ENCODE data around the gene GPX3.

DNA sequence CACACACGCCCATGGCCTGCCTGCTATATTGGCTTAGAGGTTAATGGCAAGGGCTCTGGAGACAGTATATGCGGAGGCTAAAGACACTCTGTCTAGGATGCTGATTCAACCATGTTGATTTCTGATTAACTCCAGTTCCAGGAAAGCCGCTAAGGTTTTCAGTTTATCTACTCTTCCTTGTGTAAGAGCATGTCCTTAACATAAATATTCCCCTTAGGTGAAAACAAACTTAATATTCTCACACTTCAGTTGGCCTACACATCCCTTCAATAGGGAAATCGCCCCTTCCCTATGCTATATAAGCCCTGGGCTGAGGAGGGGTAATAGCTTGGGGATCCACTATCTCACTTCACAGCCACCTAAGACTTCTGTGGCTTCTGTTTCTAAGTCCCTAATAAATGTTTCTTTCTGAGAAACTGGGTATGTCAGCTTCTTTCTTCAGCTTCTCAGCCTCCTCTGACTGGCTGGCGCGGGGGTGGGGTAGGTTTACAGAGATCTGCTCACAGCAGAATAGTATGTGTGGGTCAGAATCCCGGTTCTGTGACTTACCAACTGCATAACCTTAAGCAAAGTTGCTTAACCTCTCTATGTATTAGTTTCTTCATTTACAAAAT is 4.3 kb upstream of the GPX3 start:
- TF ChIP-seq, protein P1, sequence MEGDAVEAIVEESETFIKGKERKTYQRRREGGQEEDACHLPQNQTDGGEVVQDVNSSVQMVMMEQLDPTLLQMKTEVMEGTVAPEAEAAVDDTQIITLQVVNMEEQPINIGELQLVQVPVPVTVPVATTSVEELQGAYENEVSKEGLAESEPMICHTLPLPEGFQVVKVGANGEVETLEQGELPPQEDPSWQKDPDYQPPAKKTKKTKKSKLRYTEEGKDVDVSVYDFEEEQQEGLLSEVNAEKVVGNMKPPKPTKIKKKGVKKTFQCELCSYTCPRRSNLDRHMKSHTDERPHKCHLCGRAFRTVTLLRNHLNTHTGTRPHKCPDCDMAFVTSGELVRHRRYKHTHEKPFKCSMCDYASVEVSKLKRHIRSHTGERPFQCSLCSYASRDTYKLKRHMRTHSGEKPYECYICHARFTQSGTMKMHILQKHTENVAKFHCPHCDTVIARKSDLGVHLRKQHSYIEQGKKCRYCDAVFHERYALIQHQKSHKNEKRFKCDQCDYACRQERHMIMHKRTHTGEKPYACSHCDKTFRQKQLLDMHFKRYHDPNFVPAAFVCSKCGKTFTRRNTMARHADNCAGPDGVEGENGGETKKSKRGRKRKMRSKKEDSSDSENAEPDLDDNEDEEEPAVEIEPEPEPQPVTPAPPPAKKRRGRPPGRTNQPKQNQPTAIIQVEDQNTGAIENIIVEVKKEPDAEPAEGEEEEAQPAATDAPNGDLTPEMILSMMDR (IDR thresholded peaks at IDR 0.05), result no peak
- TF ChIP-seq POLR2A (IDR thresholded peaks at IDR 0.05), result no peak
